Glomerular visceral epithelial cell (primary cell): ENCODE measurements around the gene ETV4.

ENCODE experiments used
- DNase-seq: peaks from one replicate; pipeline ENCODE4 v3.0.0-alpha.2; 2016; ENCODE audit errors: extremely low spot score

The ETV4 gene

DNA sequence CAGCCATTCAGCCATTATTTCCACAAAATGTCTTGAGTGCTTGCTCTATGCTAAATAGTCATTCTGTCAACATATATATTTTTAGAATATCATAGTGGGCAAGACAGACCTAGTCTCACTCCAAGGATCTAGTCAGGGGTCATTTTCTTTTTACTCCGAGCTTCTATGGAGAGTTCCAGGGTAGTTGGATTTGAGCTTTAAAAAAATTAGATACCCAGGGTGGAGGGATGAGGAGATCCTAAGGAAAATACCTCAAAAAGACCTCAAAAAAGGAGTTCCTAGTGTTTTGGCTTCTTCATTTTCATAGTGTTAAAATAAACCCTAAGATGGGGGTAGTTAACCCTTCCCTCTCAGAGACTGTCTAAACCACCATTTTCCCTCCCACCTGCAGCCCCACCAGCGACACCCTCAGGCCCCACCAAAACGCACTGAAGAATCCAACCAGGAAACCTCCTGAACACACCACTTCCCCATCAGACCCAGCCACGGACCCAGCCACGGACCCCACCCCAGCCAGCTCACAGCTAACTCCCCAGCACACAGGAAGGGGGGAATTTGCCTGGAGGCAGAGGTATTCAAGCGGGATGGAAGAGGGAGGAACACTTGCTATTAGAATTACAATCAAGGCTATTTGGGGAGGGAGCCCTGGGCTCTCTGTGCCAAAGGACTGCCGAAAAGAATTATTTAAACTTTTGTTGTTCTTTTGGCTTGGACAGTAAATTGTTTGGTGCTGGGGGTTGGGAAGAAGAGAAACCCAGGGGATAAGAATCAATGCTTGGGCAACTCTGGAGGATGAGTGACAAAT is 2.2 kb downstream of the ETV4 start:
- no peak for DNase-seq

DNA sequence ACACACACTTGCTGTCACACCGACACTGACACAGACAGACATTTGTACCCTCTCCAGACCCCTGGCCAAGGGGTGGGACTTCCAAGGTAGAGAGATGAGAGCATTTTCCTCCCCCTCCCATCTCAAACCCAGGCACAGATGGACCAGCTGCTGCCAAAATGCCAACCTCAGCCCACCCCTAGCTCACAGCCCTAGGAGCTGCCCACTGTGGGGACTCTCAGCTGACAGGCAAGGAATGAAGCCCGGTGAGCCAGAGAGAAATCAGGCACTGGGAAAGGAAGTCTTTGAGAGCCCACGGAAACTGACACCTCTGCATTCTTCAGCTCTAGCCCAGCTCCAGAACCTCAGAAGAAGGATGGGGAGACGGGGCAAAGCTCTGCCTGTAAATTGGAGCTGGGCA is 2.8 kb downstream of the ETV4 start:
- DNase-seq = no peak

- DNase-seq = no peak
Measured at GRCh38 chr17:43542859-43543258, 3.3 kb downstream of the ETV4 start.

- no peak for DNase-seq
Measured at GRCh38 chr17:43540821-43541674, 5.1 kb downstream of the ETV4 start.

DNA sequence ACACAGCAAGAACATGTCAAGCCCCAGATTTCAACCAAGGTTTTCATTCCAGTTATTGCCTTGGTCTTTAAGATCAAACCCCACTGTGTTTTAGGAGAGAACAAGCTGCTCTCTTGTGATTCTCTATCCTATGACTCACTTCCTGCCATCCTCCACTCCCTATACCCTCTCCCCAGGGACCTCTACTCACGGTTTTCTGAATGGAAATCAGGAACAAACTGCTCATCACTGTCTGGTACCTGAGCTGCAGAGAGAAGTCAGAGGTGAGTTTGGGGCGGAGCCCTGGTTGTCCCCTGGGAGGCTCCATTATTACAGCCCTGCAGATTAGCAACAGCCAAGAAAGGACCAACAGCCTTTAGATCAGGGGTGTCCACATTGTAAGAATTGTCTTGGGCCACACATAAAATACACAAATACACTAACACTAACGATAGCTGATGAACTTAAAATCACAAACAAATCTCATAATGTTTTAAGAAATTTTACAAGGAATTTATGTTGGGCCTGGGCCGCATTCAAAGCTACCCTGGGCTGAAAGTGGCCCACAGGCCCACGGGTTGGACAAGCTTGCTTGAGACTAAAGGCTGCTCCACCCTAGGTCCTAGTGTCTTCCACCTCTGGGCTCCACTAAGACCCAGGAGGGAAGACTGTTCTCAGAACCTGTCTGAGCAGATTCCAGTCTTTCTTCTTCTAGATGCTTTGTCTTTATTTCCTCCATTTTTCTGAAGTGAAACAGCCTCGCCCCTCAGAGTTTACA is 9.7 kb downstream of the ETV4 start:
- DNase-seq = no peak

GRCh38 chr17:43534909-43535308 is 11.2 kb downstream of the ETV4 start:
- DNase-seq = no peak

GRCh38 chr17:43533699-43534098 is 12.4 kb downstream of the ETV4 start:
- DNase-seq = no peak

GRCh38 chr17:43532581-43532980 is 13.6 kb downstream of the ETV4 start:
- no peak for DNase-seq

- no peak for DNase-seq
Measured at GRCh38 chr17:43531955-43532354, 14.2 kb downstream of the ETV4 start.

DNA sequence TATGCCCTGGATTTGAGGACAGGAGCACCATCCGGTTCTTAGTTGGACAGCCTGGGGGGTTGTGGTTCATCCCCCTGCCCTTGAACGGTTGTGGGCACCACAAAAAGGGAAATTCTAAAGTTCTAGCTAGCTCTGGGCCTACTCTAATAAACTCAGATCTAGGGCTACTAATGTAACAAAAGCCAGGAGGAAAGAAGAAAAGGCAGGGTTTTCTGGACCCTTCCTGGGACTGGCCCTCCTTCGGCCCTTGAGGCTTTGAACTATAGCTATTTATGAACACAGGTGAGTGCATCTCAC is 15.1 kb downstream of the ETV4 start:
- no peak for DNase-seq

DNA sequence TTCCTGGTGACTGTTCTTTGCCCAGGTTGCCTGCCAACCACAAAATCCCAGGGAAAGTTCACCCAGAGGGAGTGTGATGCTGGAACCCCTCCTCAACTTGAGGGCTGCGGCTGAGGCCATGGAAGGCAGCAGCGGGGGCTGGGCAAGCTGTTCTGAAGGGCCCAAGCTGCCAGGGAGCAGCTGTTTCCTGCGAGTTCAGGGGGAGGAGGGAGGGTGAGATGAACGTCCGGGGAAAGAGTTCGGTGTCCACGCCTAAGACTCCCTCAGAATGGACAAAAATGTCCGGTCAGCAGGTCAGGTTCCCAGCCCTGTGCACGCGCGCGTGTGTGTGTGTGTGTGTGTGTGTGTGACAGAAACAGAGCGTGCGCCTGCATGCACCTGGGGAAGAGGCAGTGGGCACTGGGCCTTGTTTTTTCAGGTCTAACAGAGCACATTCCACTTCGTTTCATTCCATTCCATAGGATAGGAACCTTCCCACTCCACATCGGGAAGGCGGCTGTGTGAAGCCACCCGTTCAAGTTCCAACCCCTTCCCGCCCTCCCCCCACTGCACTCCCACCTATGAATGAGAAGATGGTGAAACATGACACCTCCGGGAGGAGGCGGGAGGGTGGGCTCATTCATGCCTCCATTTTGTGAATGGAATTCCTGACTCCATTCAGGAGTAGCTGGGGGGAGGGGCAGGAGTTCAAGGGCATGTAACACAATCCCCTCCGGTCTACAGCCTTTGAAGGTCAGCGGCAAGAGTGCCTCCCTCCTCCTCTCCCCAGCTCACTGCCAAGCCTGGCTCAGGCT is 15.7 kb downstream of the ETV4 start:
- peak; percentile 88 for DNase-seq

DNA sequence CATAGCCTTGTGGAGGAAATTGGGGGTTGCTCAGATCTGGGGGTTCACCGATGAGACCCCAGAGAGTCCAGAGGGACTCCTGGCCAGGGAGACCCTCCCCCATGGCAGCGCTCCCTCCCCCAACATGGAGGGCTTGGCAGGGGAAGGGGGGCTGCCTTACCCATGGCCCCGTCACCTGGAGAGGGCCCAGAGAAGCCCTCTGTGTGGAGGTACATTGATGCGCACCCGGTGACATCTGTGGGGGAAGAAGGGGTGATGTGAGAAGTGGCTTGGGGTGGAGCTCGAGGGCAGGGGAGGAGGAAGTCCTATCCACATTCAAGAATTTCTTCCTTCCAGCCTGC is 16.2 kb downstream of the ETV4 start:
- no peak for DNase-seq

- DNase-seq = no peak
Measured at GRCh38 chr17:43528988-43529814, 16.9 kb downstream of the ETV4 start.

DNA sequence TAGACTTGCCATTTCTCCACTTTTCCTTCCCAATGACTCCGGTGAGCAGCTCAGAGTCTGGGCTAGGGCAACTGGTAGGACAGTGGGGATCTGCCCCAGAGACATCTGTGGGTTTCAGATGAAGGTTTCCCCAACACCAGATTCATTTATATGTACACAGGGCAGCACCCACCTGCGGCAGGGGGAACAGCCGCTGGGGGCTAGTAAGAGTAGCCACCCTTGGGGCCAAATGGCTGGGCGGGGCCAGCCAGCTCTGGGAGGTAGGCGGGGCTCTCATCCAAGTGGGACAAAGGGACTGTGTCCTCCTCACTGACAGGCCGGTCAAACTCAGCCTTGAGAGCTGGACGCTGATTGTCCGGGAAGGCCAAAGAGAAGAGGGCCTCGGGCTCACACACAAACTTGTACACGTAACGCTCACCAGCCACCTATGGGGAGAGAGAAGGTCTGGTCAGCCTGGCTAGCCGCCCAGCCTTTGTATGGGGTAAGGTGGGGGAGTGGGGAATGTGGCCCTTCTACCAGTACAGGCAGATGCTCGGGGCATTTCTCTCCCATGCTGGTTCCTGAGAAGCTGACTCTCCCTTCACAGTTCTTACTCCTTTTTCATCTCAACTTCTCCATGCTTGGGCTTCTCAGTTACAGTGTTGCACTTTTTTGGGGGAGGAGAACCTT is 17.7 kb downstream of the ETV4 start:
- no peak for DNase-seq

GRCh38 chr17:43526886-43527648 is 19.1 kb downstream of the ETV4 start:
- DNase-seq = no peak

GRCh38 chr17:43524945-43525575 is 21.1 kb downstream of the ETV4 start:
- no peak for DNase-seq

DNA sequence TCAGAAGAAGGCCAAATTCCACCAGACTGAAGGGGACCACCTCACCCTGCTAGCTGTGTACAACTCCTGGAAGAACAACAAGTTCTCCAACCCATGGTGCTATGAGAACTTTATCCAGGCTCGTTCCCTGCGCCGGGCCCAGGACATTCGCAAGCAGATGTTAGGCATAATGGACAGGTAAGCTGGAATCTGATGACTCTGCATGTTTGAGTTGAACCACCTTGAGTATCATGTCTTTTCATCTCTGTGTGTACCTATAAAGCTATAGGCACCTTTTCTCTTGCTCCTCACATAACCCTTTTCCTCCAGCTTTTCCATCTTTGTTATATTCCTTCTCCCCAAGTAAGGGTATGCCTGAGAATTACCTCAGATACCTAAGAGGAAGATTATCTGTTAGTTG is 24.8 kb downstream of the ETV4 start:
- DNase-seq = no peak

GRCh38 chr17:43517615-43518386 is 28.3 kb downstream of the ETV4 start:
- DNase-seq = no peak
